ENCODE results near the gene HIVEP3.

The HIVEP3 gene

GRCh38 chr1:41512701-41513382 lies 405.9 kb downstream of the HIVEP3 start:
- no peak for DNase-seq (ENCODE audit: extremely low read depth in 1 of 2, low read depth in 1 of 2)

DNA sequence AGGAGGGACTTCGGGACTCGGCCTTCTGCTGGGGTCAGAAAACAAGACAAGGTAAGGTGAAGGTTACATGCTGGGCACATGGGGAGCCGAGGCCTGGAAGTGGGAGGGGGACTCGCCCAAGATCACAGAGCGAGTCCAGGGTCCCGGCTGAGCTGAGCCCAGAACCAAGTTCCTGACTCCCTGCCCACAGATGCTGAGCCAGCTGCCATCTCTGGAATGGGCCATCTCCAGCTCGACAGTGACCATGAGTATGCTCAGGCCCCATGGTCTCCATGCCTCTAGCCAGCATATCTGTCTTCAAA lies 407.5 kb downstream of the HIVEP3 start:
- DNase-seq (ENCODE audit: extremely low read depth in 1 of 2, low read depth in 1 of 2) = no peak

DNA sequence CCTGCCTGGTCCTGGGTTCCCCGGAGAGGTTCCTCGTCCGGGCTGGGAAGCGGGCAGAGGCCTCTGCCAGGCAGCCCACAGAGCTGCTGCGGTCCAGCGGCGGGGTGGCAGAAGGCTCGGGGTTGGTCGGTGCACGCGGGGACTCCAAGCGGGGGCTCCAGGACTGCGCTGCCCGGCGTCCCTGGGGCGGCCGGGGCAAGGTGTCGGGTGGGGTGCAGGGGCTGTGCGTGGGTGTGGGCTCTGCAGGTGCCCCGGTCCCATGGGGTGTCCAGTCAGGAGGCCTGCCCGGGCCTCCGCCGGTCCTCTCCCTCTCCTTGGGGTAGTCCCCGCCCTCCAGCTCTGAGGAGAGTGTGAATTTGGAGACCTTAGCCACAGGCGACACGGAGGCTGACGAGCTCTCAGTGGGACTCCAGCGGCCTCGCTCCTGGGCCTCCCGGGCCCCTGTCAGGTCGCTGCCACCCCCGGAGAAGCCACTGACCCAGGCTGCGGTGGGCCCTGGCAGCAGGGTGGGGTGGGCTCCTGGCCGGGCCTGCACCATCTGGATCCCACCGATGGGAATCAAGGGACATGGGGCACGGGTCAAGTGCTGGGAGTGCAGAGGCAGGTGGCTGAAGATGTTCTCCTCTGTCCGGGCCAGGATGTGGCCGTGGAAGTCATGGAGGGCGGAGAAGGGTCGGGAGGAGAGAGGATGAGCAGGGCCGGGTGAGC lies 408.0 kb downstream of the HIVEP3 start:
- no peak for DNase-seq (ENCODE audit: extremely low read depth in 1 of 2, low read depth in 1 of 2)

- DNase-seq (ENCODE audit: extremely low read depth in 1 of 2, low read depth in 1 of 2) = no peak
These were observed 409.5 kb downstream of the HIVEP3 start for GRCh38 chr1:41509270-41509671.

GRCh38 chr1:41508290-41508689 lies 410.4 kb downstream of the HIVEP3 start:
- DNase-seq (ENCODE audit: extremely low read depth in 1 of 2, low read depth in 1 of 2) = no peak

GRCh38 chr1:41507836-41508235 lies 410.9 kb downstream of the HIVEP3 start:
- DNase-seq (ENCODE audit: extremely low read depth in 1 of 2, low read depth in 1 of 2) = no peak

GRCh38 chr1:41507110-41507720 lies 411.5 kb downstream of the HIVEP3 start:
- no peak for DNase-seq (ENCODE audit: extremely low read depth in 1 of 2, low read depth in 1 of 2)

DNA sequence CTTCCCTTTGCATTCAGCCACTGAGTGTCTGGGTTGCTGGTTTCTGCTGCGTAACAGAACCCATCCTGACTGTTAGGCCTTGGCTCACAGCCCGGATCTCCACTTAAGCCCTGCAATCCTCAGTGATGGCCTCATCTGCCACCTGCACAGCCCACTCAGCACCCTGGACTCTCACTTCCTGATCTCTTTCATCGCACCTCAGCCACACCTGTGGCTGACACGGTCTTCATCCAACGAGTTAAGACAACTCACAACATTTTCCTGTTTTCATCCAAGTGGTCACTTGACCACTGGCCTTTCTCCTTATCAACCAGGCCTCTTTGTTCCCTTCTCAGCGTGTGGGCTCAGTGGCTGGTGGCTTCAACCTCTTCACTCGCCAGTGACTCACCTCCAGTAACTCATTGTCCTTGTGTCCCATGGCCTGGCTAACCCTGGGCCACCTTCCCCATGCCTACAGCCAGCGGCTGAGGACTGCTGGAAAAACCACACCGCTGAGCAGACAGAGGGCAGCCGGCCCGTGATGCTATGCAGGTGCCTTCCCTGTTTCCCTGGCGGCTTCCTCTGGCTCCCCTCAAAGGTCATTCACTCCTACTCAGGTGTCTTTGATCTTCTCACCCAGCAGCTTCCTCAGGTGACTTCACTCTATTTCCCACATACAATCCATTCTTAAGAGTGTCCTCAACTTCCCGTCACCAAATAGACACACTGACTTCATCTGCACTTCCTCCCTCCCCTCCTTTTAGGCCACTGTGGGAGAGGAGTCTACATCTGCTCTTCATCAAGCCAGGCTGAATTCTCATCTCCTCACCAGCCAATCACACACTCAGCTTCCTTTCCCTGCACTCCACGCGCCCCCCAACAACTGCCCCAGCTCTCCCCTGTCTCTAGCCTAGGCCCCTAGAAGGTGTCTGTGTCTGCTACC lies 414.3 kb downstream of the HIVEP3 start:
- DNase-seq (ENCODE audit: extremely low read depth in 1 of 2, low read depth in 1 of 2) = no peak

DNA sequence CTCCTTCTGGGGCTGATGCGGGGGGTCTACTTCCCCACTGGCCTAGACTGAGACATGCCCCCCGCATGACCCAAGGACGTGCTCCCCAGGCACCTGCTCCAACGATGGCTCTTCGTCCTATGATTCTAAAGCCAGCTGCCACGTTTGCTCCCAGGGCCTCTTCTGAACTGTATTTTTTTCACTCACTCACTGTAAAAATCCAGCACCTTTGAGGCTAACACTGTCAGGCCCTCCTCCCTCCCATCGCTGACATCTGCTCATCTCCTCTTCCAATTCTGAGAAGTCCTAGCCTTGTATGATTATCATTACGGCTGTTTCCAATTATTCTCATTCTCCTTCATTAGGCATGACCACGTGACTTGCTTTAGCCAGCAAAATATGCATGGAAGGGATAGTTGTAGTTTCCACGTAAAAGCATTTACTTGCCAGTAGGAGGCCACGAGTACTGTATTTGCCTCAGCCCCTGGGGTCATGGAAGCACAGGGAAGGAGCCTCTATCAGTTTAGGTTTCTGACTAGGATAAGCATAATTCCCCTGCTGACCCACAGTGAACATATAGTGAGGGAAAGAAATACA lies 415.1 kb downstream of the HIVEP3 start:
- DNase-seq (ENCODE audit: extremely low read depth in 1 of 2, low read depth in 1 of 2) = no peak

DNA sequence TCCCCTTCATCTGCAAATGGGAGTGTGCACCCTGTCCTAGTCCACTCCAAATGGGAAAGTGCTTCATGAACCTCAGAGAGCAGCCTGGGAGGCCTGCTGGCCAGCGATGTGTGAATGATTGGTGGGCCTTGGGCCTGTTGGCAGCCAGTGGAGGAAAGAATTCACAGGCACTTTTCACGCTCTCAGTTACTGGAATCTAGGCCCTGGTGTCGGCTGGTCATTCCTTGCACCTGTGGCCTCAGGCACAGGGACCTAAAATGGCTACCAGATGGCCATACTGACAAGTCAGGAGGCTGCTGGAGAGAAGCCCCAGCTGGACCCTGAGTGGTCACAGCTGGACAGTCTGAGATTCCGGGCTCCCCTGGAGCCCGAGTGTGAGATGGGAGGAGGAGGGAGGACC lies 415.8 kb downstream of the HIVEP3 start:
- no peak for DNase-seq (ENCODE audit: extremely low read depth in 1 of 2, low read depth in 1 of 2)

- DNase-seq (ENCODE audit: extremely low read depth in 1 of 2, low read depth in 1 of 2) = no peak
These were observed 417.1 kb downstream of the HIVEP3 start for GRCh38 chr1:41501581-41501980.

DNA sequence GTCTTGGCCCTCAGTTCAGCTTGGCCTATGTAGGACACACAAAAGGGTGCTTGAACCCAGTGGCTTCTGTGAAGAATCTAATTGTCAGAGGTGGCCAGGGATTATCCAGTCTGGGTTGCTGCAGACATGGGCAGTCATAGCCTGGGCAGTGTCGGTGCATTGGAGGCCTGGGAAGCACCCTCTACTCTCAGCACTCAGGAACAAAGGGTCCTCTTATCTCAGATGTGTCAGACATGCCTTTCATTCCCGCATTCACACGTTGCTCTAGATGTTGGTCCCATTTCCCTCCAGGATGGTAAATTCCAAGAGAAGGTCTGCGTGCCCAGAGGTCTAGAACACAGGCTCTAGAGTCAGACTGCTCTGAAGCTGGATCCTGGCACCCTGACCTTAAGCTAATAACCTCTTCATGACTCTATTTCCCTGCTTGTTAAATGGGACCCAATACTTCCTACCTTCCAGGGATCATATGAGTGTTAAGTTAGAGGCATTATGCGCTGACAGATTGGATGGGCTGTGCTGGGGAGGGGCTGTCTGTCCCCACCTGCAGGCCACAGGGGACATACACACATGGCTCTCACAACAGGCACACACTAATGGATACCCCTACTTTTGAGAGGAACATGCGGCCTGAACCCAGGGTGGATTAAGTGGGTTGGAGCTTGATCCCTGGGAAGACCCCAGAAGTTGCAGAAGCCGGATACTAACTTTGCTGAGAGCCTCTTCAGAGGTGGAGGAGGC lies 417.8 kb downstream of the HIVEP3 start:
- DNase-seq (ENCODE audit: extremely low read depth in 1 of 2, low read depth in 1 of 2) = no peak

DNA sequence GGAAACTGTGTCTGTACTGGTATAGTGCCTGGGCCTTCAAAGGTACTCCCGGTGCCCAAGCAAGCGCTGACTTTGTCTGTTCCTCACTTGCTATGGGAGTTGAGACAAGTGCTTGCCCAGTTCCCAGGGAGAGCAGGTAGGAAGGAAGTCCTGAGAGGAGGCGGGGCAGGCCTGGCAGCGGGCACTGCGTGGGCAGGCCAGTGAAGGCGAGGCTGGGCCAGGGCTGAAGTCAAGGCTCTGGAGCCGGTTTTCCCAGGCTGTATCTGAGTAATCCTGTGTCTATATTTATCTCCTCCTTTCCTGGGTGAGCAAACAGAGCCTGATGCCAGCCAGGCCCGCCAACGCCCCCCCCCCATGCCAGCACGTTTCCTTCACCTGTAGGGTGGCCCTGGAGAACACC lies 418.3 kb downstream of the HIVEP3 start:
- DNase-seq (ENCODE audit: extremely low read depth in 1 of 2, low read depth in 1 of 2) = no peak

DNA sequence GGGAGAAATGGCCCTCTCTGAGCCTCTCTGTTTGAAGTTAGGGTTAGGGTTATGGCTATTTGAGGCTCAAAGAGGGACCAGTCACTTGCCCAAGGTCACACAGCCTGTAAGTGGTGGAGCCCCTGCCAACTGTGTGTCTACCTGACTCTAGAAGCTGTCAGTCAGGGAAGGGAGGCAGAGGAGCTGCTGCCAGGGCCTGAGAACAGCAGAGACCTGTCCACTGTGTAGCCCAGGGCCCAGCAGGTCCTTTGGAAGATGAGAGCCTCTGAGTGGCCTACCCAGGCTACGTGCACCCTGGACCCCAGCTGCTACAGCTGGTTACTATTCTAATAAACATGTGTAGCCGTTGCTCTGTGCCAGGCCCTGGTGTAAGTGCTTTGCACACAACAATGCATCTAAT lies 419.1 kb downstream of the HIVEP3 start:
- DNase-seq (ENCODE audit: extremely low read depth in 1 of 2, low read depth in 1 of 2) = no peak

DNA sequence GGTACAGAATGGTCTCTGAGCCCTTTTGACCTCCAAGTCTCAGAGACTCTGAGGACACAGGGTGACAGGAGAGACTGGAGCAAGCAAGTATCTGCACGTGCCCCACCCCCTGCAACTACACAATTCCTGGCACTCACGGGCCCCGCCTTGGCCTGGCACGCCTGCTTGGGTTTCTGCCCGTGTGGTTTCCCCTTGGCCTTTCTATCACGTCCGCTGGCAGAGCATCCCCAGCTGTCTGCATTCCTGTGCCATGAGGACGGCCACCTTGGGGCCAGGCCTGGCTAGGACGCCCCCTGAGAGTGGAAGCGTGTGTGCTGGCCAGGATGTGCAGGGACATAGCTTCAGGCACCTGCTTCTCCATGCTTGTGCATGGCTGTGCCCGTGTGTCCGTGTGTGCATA lies 419.9 kb downstream of the HIVEP3 start:
- DNase-seq (ENCODE audit: extremely low read depth in 1 of 2, low read depth in 1 of 2) = no peak

GRCh38 chr1:41498391-41498790 lies 420.3 kb downstream of the HIVEP3 start:
- DNase-seq (ENCODE audit: extremely low read depth in 1 of 2, low read depth in 1 of 2) = no peak

GRCh38 chr1:41497461-41498030 lies 421.2 kb downstream of the HIVEP3 start:
- DNase-seq (ENCODE audit: extremely low read depth in 1 of 2, low read depth in 1 of 2) = no peak

DNA sequence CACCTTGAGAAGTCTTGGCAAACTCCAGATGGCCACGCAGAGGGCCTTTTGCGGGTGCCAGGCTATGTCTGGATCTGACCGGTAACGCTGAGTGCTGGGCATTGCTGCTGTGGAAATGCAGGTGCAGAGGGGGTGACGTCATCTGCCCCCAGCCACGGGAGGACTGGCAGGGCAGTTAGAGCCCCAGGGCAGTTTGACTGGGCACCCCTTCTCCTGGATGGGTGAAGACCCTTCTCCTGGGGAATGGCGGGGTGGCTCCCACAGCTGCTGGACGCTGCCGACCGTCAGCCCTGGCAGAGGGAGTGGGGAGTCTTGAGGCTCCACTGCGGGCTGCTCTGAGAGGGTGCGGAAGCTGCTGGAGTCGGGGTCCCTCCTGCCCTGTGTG lies 421.7 kb downstream of the HIVEP3 start:
- DNase-seq (ENCODE audit: extremely low read depth in 1 of 2, low read depth in 1 of 2) = no peak

GRCh38 chr1:41496080-41497055 lies 422.4 kb downstream of the HIVEP3 start:
- no peak for DNase-seq (ENCODE audit: extremely low read depth in 1 of 2, low read depth in 1 of 2)
